WTC11 (cell line): Measurements from ENCODE around the gene CARD19.

Source experiments
- AR ChIP-seq: fragments of 250-450 bp; sonication (Bioruptor Pico); IDR thresholded peaks from 2 replicates; pipeline ENCODE4 v1.9.0; 2021; ENCODE audit warnings: mild to moderate bottlenecking
- CREB1 ChIP-seq: sonication (generic); formaldehyde crosslinking; IDR thresholded peaks from 2 replicates; pipeline ENCODE4 v1.8.0; 2023; ENCODE audit warnings: mild to moderate bottlenecking, missing genetic modification reagents
- CTCF ChIP-seq: fragments of 200-600 bp; IDR thresholded peaks from 2 replicates; pipeline ENCODE4 v1.8.0; 2022; ENCODE audit warnings: antibody characterized with exemption
- ELF4 ChIP-seq: sonication (generic); formaldehyde crosslinking; IDR thresholded peaks from 2 replicates; pipeline ENCODE4 v1.8.1; 2022; ENCODE audit warnings: low read depth, mild to moderate bottlenecking, moderate library complexity, missing genetic modification reagents
- ETV6 ChIP-seq: sonication (generic); formaldehyde crosslinking; IDR thresholded peaks from 2 replicates; pipeline ENCODE4 v1.8.1; 2022; ENCODE audit warnings: mild to moderate bottlenecking, missing genetic modification reagents
- MLX ChIP-seq: sonication (generic); formaldehyde crosslinking; IDR thresholded peaks from 2 replicates; pipeline ENCODE4 v1.8.1; 2023; ENCODE audit warnings: mild to moderate bottlenecking, missing genetic modification reagents, moderate library complexity
- NR2C2 ChIP-seq: sonication (generic); formaldehyde crosslinking; IDR thresholded peaks from 2 replicates; pipeline ENCODE4 v1.8.0; 2022; ENCODE audit warnings: mild to moderate bottlenecking, missing genetic modification reagents
- NR3C1 ChIP-seq: sonication (generic); formaldehyde crosslinking; conservative IDR thresholded peaks from 2 replicates; pipeline ENCODE4 v1.8.1; 2023; ENCODE audit warnings: low read depth, mild to moderate bottlenecking, missing genetic modification reagents
- TEAD4 ChIP-seq: sonication (generic); formaldehyde crosslinking; IDR thresholded peaks from 2 replicates; pipeline ENCODE4 v1.8.0; 2022; ENCODE audit warnings: mild to moderate bottlenecking, missing genetic modification reagents
- ZNF232 ChIP-seq: sonication (generic); formaldehyde crosslinking; IDR thresholded peaks from 2 replicates; pipeline ENCODE4 v1.8.0; 2022; ENCODE audit warnings: mild to moderate bottlenecking, missing genetic modification reagents

- TF ChIP-seq CREB1 (CRISPR knock-in tag), result no peak
- TF ChIP-seq CTCF, result no peak
- no peak for TF ChIP-seq NR2C2 (CRISPR knock-in tag)
- TF ChIP-seq NR3C1 (CRISPR knock-in tag), result no peak
- TF ChIP-seq ELF4 (CRISPR knock-in tag), result no peak
- no peak for TF ChIP-seq MLX
- TF ChIP-seq ZNF232 (CRISPR knock-in tag), result no peak
- TF ChIP-seq TEAD4 (CRISPR knock-in tag), result no peak
- no peak for TF ChIP-seq AR (CRISPR knock-in tag)
- no peak for TF ChIP-seq ETV6 (CRISPR knock-in tag)
Measured at GRCh38 chr9:93087971-93088655, 7.9 kb upstream of the CARD19 start.
